Activated CD8-positive, alpha-beta T cell treated with anti-CD3 and anti-CD28 coated beads, Interleukin-2, amount 10 ng/mL, durations not matched to agents 7 days and 5 days (primary cell): ENCODE data around the gene RASGRF1. TPM values are rescaled to one million over a fixed set of nuclear protein-coding genes. Genes with fewer than 3 reads are reported as not detected.

Experiments used
- ATAC-seq: fragments of 150-1000 bp; cut with Tn5 transposase; one replicate; pipeline ENCODE4 v1.10.0; 2021; ENCODE audit warnings: moderate library complexity
- CTCF ChIA-PET: fragments of 350-600 bp; sonication (Branson Sonifier 250); formaldehyde crosslinking; loops from one replicate; lab custom pipeline; 2021; ENCODE audit warnings: antibody characterized with exemption; lab: Charles Lee
- POLR2A ChIA-PET: fragments of 350-600 bp; sonication (Branson Sonifier 250); formaldehyde crosslinking; loops from one replicate; lab custom pipeline; 2021; ENCODE audit warnings: antibody characterized with exemption; lab: Charles Lee
- DNase-seq: peaks from one replicate; pipeline ENCODE4 v3.0.0-alpha.2; 2020
- H3K27ac Mint-ChIP-seq: one replicate; pipeline ENCODE4 v1.8.0; 2021; ENCODE audit warnings: mild to moderate bottlenecking, mixed read lengths
- H3K27me3 Mint-ChIP-seq: one replicate; pipeline ENCODE4 v1.8.0; 2021; ENCODE audit warnings: low read depth, mixed read lengths
- H3K36me3 Mint-ChIP-seq: one replicate; pipeline ENCODE4 v1.8.0; 2021; ENCODE audit warnings: low read depth, mixed read lengths
- H3K4me1 Mint-ChIP-seq: one replicate; pipeline ENCODE4 v1.8.0; 2021; ENCODE audit warnings: low read depth, mixed read lengths
- H3K4me3 Mint-ChIP-seq: one replicate; pipeline ENCODE4 v1.8.0; 2021; ENCODE audit warnings: mild to moderate bottlenecking, mixed read lengths
- H3K9me3 Mint-ChIP-seq: one replicate; pipeline ENCODE4 v1.8.0; 2022; ENCODE audit warnings: mixed read lengths; ENCODE audit not compliant: insufficient read depth
- total RNA-seq, 2 experiments: library from RNA; stranded (reverse); gene quantifications; one replicate each; pipeline ENCODE4 v1.2.3, GENCODE V29; 2021

Gene RASGRF1
- total RNA-seq, 2 experiments from 2014 or later, result not detected

DNA sequence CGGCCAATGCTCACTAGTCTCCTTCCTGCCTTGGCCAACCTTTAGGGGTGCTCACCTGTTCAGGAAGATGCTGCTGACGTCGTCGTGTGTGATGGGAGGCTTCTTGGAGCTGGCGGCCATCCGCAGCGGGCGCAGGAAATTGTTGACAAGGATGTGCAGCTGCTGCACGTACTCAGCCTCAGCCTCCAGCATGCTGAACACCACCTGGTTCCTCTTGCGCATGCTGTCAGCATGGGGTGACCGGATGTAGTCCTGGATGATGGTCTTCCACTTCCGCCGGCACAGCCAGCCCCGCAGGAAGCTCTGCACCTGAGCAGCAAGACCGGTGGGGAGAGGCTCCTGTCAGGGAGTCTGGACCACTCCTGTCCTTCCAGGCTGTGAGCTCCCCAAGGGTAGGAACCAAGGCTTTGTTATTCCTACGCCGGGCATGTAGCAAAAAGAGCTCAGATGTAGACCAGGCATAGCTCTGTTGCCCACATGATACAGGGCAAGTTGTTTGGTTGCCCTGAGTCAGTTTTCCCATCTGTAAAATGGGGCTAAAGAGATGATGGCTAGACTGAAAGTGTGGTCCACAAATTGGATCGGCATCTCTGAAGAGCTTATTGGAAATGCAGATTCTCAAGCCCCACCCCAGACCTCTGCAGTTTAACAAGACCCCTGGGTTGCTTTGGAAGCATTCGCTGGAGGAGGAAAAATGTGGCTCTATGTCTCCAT is 43.7 kb downstream of the RASGRF1 start:
- POLR2A ChIA-PET, result no interaction called here
- no peaks in the 10 kb centered on the region for H3K36me3 Mint-ChIP-seq
- DNase-seq (no peak), ATAC-seq (no peak)
- H3K4me3 Mint-ChIP-seq, result no peak overlapping the region
- CTCF ChIA-PET, result interaction anchor here (0.6 to 2.9 kb wide), 2 partner anchors 18 to 948 kb away, joined by 3 to 7 read pairs; no protein-coding TSS in a partner anchor
- peaks cover 6% of the 10 kb centered on the region for H3K9me3 Mint-ChIP-seq
- H3K4me1 Mint-ChIP-seq, result no peaks in the 10 kb centered on the region
- H3K27ac Mint-ChIP-seq, result no peak overlapping the region
- H3K27me3 Mint-ChIP-seq, result peaks cover 14% of the 10 kb centered on the region

DNA sequence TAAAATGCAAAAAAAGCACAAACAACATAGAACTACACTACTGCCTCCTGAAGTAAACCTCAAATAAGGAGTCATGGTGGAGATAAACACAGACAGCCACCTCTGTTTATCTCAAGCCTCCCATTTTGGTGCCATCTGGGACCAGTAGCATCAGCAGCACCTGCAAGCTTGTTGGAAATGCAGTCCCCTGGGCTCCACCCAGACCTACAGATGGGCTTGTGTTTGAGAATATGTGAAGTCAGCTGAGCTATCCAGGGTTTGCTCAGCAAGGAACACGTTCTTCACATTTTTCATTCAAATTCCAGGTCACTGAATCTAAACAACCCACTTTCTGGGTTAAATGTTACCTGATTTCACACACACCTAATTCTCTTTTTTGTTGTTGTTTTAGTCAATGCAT is 45.5 kb downstream of the RASGRF1 start:
- Mint-ChIP-seq H3K4me3 (no peak overlapping the region), H3K27ac (no peak overlapping the region), H3K4me1 (no peaks in the 10 kb centered on the region), H3K36me3 (no peaks in the 10 kb centered on the region), H3K9me3 (peaks cover 6% of the 10 kb centered on the region), H3K27me3 (peaks cover 18% of the 10 kb centered on the region)
- ChIA-PET CTCF (no interaction called here), POLR2A (no interaction called here)
- DNase-seq (no peak), ATAC-seq (no peak)

DNA sequence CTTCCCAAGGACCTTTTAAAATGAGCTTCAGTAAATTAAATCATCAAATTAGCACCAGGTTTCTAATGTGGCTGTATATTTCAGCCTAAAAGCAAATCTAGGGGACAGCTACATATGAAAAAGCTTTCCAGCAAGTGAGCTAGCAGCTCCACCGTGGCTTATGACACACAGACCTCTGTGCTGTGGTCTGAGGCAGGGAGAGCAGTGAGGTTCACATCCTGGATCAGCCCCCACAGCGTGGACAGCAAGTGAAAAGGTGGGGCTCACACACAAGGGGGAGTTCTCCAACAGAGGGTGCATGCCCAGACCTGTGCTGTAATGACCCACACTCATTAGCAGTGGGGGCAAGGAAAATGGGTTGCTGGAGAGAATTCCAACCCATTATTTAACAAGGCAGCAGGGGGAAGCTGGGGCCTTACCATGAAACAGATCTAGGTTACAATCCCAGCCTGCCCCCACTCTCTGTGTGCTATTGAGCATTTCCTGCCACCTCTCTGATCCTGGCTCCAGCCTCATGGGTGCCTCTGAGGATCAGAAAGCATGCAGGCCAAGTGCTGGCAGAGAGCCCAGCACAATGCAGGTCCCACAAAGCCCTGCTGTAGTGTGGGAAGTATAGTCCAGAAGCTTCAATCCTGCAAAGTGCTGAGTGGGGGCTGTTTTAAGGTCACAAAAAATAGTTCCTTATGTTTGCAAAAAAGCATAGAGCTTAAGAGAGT is 48.2 kb downstream of the RASGRF1 start:
- peaks cover 6% of the 10 kb centered on the region for H3K9me3 Mint-ChIP-seq
- H3K4me3 Mint-ChIP-seq, result no peak overlapping the region
- peaks cover 19% of the 10 kb centered on the region for H3K27me3 Mint-ChIP-seq
- CTCF ChIA-PET, result interaction anchor here (1.1 kb wide), 1 partner anchor 15 kb away, joined by 3 read pairs; no protein-coding TSS in a partner anchor
- DNase-seq (peak; percentile 21), ATAC-seq (no peak)
- no peaks in the 10 kb centered on the region for H3K36me3 Mint-ChIP-seq
- H3K27ac Mint-ChIP-seq, result no peak overlapping the region
- H3K4me1 Mint-ChIP-seq, result no peaks in the 10 kb centered on the region
- POLR2A ChIA-PET, result no interaction called here

DNA sequence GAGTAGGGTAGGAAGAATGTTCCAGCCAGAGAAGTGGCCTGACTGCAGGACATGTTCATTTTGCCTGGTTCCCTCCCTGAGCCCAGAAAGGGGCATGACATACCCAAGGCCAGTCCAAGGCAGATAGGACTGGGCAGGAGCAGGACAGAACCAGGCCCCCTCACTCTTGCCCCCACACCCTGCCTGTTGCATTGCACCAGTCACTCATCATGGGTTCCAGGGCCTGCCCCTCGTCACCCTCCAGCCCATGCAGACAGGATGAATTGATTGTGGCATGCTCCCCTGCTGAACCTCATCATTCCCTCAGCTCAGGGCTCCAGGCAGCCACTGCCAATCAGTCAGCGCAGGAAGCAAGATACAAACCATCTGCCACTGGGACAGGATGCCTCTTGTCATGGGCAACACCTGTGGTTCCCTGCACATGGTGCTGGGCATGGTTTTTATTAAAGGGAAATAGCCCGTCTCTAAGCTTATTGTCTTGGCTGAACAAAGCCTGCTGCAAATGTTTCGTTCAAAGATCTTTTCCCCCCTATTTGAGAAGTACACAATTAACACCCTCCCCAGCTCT is 48.9 kb downstream of the RASGRF1 start:
- ATAC-seq (no peak), DNase-seq (no peak)
- Mint-ChIP-seq H3K9me3 (peaks cover 6% of the 10 kb centered on the region), H3K36me3 (no peaks in the 10 kb centered on the region), H3K4me1 (no peaks in the 10 kb centered on the region), H3K27me3 (peaks cover 23% of the 10 kb centered on the region), H3K27ac (no peak overlapping the region), H3K4me3 (no peak overlapping the region)
- POLR2A ChIA-PET, result no interaction called here
- CTCF ChIA-PET, result interaction anchor here (1.1 kb wide), 1 partner anchor 14 kb away, joined by 3 read pairs; no protein-coding TSS in a partner anchor

- H3K4me1 Mint-ChIP-seq, result no peaks in the 10 kb centered on the region
- peaks cover under 1% of the 10 kb centered on the region for H3K9me3 Mint-ChIP-seq
- no peak overlapping the region for H3K27ac Mint-ChIP-seq
- CTCF ChIA-PET, result interaction anchor here (1.7 kb wide), 1 partner anchor 9 kb away, joined by 8 read pairs; no protein-coding TSS in a partner anchor
- H3K36me3 Mint-ChIP-seq, result no peaks in the 10 kb centered on the region
- ATAC-seq (no peak), DNase-seq (no peak)
- H3K4me3 Mint-ChIP-seq, result no peak overlapping the region
- POLR2A ChIA-PET, result no interaction called here
- peaks cover 17% of the 10 kb centered on the region for H3K27me3 Mint-ChIP-seq
Observed at GRCh38 chr15:79037848-79038247, 52.7 kb downstream of the RASGRF1 start.

GRCh38 chr15:79036323-79036722 is 54.3 kb downstream of the RASGRF1 start:
- ChIA-PET CTCF (no interaction called here), POLR2A (no interaction called here)
- H3K27ac Mint-ChIP-seq, result no peak overlapping the region
- H3K4me1 Mint-ChIP-seq, result no peaks in the 10 kb centered on the region
- peaks cover 17% of the 10 kb centered on the region for H3K27me3 Mint-ChIP-seq
- ATAC-seq (no peak), DNase-seq (no peak)
- H3K4me3 Mint-ChIP-seq, result no peak overlapping the region
- H3K9me3 Mint-ChIP-seq, result no peaks in the 10 kb centered on the region
- H3K36me3 Mint-ChIP-seq, result no peaks in the 10 kb centered on the region

GRCh38 chr15:79035814-79036213 is 54.8 kb downstream of the RASGRF1 start:
- Mint-ChIP-seq H3K4me3 (no peak overlapping the region), H3K4me1 (no peaks in the 10 kb centered on the region), H3K36me3 (no peaks in the 10 kb centered on the region), H3K27ac (no peak overlapping the region), H3K9me3 (no peaks in the 10 kb centered on the region), H3K27me3 (peaks cover 17% of the 10 kb centered on the region)
- CTCF ChIA-PET, result no interaction called here
- no peak for ATAC-seq
- DNase-seq, result no peak
- POLR2A ChIA-PET, result no interaction called here

- CTCF ChIA-PET, result no interaction called here
- no peaks in the 10 kb centered on the region for H3K4me1 Mint-ChIP-seq
- peaks cover 14% of the 10 kb centered on the region for H3K27me3 Mint-ChIP-seq
- H3K4me3 Mint-ChIP-seq, result no peak overlapping the region
- H3K36me3 Mint-ChIP-seq, result no peaks in the 10 kb centered on the region
- no peak for ATAC-seq
- no peak for DNase-seq
- no peak overlapping the region for H3K27ac Mint-ChIP-seq
- no peaks in the 10 kb centered on the region for H3K9me3 Mint-ChIP-seq
- POLR2A ChIA-PET, result no interaction called here
Observed at GRCh38 chr15:79035111-79035601, 55.4 kb downstream of the RASGRF1 start.

GRCh38 chr15:79034284-79034683 is 56.3 kb downstream of the RASGRF1 start:
- Mint-ChIP-seq H3K27ac (no peak overlapping the region), H3K9me3 (no peaks in the 10 kb centered on the region), H3K36me3 (no peaks in the 10 kb centered on the region), H3K4me3 (no peak overlapping the region), H3K4me1 (no peaks in the 10 kb centered on the region), H3K27me3 (peaks cover 12% of the 10 kb centered on the region)
- POLR2A ChIA-PET, result no interaction called here
- DNase-seq (no peak), ATAC-seq (no peak)
- CTCF ChIA-PET, result no interaction called here

DNA sequence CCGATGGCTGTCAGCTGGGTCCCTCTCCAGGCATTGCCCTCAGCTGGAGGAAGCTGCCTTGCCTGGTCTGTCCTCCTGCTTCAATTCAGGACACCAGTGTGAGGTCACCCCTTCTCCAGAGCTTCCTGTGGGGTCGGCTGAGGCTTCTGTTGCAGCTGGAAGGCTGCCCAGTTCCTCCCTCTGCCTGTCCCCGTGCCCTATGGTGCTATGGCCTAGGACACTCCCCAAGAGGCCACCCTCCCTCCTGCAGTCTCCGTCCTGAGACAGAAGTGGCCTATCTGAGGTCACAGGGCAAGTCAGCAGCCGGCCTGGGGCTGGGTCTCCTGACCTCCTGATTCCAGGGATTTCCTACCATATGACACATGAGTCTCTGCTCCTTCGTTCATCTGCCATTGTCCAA is 57.9 kb downstream of the RASGRF1 start:
- H3K4me1 Mint-ChIP-seq, result no peaks in the 10 kb centered on the region
- H3K27ac Mint-ChIP-seq, result no peak overlapping the region
- ChIA-PET POLR2A (no interaction called here), CTCF (no interaction called here)
- peaks cover 12% of the 10 kb centered on the region for H3K27me3 Mint-ChIP-seq
- no peak for ATAC-seq
- H3K4me3 Mint-ChIP-seq, result no peak overlapping the region
- H3K36me3 Mint-ChIP-seq, result no peaks in the 10 kb centered on the region
- DNase-seq, result no peak
- H3K9me3 Mint-ChIP-seq, result no peaks in the 10 kb centered on the region

DNA sequence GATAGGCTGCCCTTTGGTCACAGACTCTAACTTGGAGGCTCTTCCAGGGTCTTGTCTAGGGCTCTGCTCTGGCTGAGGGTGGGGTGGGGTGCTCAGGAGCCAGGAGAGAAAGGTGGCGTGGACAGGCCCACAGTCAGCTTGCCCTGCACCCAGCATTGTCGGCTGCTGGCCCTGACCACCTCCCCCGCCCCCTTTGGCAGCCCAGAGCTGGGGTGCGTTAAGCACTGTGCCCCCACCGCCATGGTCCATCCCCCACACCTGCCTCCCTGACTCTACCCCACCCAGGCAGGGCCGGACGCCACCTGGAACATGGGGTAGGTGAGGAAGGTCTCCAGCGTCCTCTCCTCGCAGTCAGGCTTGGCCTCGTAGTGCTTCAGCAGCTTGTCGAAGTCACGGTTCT is 58.8 kb downstream of the RASGRF1 start:
- H3K36me3 Mint-ChIP-seq, result no peaks in the 10 kb centered on the region
- H3K27ac Mint-ChIP-seq, result no peak overlapping the region
- H3K9me3 Mint-ChIP-seq, result no peaks in the 10 kb centered on the region
- H3K4me3 Mint-ChIP-seq, result no peak overlapping the region
- DNase-seq (no peak), ATAC-seq (no peak)
- H3K4me1 Mint-ChIP-seq, result no peaks in the 10 kb centered on the region
- CTCF ChIA-PET, result no interaction called here
- H3K27me3 Mint-ChIP-seq, result peaks cover 10% of the 10 kb centered on the region
- POLR2A ChIA-PET, result no interaction called here

- ChIA-PET CTCF (no interaction called here), POLR2A (no interaction called here)
- no peak overlapping the region for H3K27ac Mint-ChIP-seq
- H3K4me3 Mint-ChIP-seq, result no peak overlapping the region
- H3K4me1 Mint-ChIP-seq, result no peaks in the 10 kb centered on the region
- H3K9me3 Mint-ChIP-seq, result no peaks in the 10 kb centered on the region
- ATAC-seq, result no peak
- DNase-seq, result no peak
- H3K36me3 Mint-ChIP-seq, result no peaks in the 10 kb centered on the region
- H3K27me3 Mint-ChIP-seq, result peaks cover 4% of the 10 kb centered on the region
Observed at GRCh38 chr15:79031201-79031600, 59.4 kb downstream of the RASGRF1 start.
